ENCODE results near the gene USP24. TPM values are rescaled to one million over a fixed set of nuclear protein-coding genes. Genes with fewer than 3 reads are reported as not detected.

Gene USP24
- total RNA-seq, 1 experiment from 2014 or later = 40.9 TPM

DNA sequence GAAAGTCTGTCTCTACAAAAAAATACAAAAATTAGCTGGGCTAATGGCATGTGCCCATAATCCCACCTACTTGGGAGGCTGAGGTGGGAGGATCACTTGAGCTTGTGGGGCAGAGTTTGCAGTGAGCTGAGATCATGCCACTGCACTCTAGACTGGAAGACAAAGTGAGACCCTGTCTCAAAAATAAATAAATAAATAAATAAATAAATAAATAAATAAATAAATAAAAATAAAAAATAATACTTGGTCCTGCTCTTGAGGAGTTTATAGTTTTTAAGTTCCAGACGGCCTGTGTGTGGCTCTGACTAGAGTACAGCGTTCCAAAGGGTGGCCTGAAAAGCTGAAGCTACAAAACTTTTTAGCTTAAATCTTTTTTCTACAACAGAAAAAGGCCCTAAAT is 140.7 kb downstream of the USP24 start:
- CTCF ChIA-PET = interaction anchor here (1.1 kb wide), 1 partner anchor 69 kb away, joined by 3 read pairs; no protein-coding TSS in a partner anchor
- no peaks in the 10 kb centered on the region for H3K4me1 Mint-ChIP-seq
- POLR2A ChIA-PET = no interaction called here
- no peak overlapping the region for H3K4me3 Mint-ChIP-seq
- TF ChIP-seq EMX1 (CRISPR knock-in tag; IDR thresholded peaks at IDR 0.05) (no peak), HMGA2 (CRISPR knock-in tag; IDR thresholded peaks at IDR 0.05) (peak; percentile 31; the same call in 1 of the 2 replicates)
- TF ChIP-seq, protein P1, sequence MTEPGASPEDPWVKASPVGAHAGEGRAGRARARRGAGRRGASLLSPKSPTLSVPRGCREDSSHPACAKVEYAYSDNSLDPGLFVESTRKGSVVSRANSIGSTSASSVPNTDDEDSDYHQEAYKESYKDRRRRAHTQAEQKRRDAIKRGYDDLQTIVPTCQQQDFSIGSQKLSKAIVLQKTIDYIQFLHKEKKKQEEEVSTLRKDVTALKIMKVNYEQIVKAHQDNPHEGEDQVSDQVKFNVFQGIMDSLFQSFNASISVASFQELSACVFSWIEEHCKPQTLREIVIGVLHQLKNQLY (CRISPR knock-in tag; IDR thresholded peaks at IDR 0.05) = no peak
- ATAC-seq (no peak), DNase-seq (ENCODE audit: low spot score) (no peak)
- no peak overlapping the region for H3K27ac Mint-ChIP-seq
- H3K36me3 Mint-ChIP-seq = peaks cover 65% of the 10 kb centered on the region
- H3K27me3 Mint-ChIP-seq (ENCODE audit: low read depth) = no peaks in the 10 kb centered on the region
- H3K9me3 Mint-ChIP-seq = no peaks in the 10 kb centered on the region

DNA sequence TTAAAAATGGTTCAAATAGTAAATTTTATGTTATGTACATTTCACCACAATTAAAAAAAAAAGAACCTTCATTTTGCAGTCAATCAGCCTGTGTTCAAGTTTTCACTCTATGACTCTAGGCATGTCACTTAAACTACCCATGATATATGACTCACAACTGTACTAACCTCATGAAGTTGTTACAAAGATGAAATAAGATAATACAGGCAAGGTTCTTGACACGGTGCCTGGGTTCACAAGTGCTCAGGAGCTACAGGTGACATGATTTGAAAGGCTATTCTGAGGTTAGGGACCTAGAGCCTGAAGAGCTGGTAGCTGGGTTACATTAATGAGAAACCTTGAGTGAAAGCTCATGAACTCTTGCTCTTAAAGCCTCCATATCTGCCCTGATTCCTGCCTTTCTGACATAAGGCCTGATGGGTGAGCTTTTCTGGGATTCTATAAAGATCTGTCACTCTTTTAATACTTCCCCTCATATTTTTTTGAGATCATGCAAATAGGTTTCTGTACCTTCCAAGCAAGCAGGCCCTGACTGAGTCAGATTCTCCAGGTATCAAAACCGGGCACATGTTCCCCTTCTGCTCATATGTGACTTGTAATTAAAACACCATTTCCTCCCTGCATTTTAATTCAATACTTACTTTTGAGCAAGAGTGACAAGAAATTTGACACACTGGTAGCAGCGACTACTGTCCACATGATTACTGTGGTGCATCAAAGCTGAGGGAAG is 141.8 kb downstream of the USP24 start:
- no peak overlapping the region for H3K27ac Mint-ChIP-seq
- H3K4me3 Mint-ChIP-seq = no peak overlapping the region
- TF ChIP-seq ZNF232 (CRISPR knock-in tag; IDR thresholded peaks at IDR 0.05) = no peak
- TF ChIP-seq, protein P2, sequence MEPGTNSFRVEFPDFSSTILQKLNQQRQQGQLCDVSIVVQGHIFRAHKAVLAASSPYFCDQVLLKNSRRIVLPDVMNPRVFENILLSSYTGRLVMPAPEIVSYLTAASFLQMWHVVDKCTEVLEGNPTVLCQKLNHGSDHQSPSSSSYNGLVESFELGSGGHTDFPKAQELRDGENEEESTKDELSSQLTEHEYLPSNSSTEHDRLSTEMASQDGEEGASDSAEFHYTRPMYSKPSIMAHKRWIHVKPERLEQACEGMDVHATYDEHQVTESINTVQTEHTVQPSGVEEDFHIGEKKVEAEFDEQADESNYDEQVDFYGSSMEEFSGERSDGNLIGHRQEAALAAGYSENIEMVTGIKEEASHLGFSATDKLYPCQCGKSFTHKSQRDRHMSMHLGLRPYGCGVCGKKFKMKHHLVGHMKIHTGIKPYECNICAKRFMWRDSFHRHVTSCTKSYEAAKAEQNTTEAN (CRISPR knock-in tag; IDR thresholded peaks at IDR 0.05) = no peak
- TF ChIP-seq, protein P3, sequence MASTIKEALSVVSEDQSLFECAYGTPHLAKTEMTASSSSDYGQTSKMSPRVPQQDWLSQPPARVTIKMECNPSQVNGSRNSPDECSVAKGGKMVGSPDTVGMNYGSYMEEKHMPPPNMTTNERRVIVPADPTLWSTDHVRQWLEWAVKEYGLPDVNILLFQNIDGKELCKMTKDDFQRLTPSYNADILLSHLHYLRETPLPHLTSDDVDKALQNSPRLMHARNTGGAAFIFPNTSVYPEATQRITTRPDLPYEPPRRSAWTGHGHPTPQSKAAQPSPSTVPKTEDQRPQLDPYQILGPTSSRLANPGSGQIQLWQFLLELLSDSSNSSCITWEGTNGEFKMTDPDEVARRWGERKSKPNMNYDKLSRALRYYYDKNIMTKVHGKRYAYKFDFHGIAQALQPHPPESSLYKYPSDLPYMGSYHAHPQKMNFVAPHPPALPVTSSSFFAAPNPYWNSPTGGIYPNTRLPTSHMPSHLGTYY (CRISPR knock-in tag; IDR thresholded peaks at IDR 0.05) = no peak
- TF ChIP-seq ESRRA (CRISPR knock-in tag; IDR thresholded peaks at IDR 0.05; ENCODE audit: borderline replicate concordance) = no peak
- no peak for TF ChIP-seq ZNF121 (CRISPR knock-in tag; IDR thresholded peaks at IDR 0.05)
- no peak for TF ChIP-seq CBFB (CRISPR knock-in tag; IDR thresholded peaks at IDR 0.05; ENCODE audit: low read depth)
- TF ChIP-seq, protein P4, sequence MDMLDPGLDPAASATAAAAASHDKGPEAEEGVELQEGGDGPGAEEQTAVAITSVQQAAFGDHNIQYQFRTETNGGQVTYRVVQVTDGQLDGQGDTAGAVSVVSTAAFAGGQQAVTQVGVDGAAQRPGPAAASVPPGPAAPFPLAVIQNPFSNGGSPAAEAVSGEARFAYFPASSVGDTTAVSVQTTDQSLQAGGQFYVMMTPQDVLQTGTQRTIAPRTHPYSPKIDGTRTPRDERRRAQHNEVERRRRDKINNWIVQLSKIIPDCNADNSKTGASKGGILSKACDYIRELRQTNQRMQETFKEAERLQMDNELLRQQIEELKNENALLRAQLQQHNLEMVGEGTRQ (CRISPR knock-in tag; IDR thresholded peaks at IDR 0.05) = no peak
- no peak for TF ChIP-seq ZNF423 (CRISPR knock-in tag; IDR thresholded peaks at IDR 0.05)
- TF ChIP-seq, protein P5, sequence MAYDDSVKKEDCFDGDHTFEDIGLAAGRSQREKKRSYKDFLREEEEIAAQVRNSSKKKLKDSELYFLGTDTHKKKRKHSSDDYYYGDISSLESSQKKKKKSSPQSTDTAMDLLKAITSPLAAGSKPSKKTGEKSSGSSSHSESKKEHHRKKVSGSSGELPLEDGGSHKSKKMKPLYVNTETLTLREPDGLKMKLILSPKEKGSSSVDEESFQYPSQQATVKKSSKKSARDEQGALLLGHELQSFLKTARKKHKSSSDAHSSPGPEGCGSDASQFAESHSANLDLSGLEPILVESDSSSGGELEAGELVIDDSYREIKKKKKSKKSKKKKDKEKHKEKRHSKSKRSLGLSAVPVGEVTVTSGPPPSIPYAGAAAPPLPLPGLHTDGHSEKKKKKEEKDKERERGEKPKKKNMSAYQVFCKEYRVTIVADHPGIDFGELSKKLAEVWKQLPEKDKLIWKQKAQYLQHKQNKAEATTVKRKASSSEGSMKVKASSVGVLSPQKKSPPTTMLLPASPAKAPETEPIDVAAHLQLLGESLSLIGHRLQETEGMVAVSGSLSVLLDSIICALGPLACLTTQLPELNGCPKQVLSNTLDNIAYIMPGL (CRISPR knock-in tag; IDR thresholded peaks at IDR 0.05) = no peak
- no peak for TF ChIP-seq E2F5 (CRISPR knock-in tag; IDR thresholded peaks at IDR 0.05)
- H3K4me1 Mint-ChIP-seq = no peaks in the 10 kb centered on the region
- H3K27me3 Mint-ChIP-seq (ENCODE audit: low read depth) = no peaks in the 10 kb centered on the region
- peaks cover 72% of the 10 kb centered on the region for H3K36me3 Mint-ChIP-seq
- no peaks in the 10 kb centered on the region for H3K9me3 Mint-ChIP-seq
- POLR2A ChIA-PET = no interaction called here
- ATAC-seq (no peak), DNase-seq (ENCODE audit: low spot score) (no peak)
- CTCF ChIA-PET = no interaction called here

DNA sequence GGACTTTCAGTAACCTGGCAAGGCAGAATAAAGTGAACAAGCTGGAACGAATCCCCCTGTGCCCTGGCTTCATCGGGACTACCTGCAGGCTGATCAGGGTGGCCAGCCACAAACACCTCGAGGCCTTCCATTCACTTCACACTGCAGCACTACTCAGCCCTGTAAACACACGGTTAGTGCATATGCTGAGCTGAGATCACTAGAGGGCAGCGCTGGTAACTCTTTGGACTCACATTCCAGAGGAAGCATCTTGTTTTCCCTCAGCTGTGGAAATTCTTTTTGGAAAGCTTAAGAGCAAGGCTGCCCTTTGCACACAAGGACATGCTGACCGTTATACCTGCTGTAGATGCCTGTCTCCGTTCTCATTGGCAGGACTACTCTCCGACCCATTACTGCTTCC is 143.7 kb downstream of the USP24 start:
- no peaks in the 10 kb centered on the region for H3K4me1 Mint-ChIP-seq
- H3K27me3 Mint-ChIP-seq (ENCODE audit: low read depth) = no peaks in the 10 kb centered on the region
- no peaks in the 10 kb centered on the region for H3K9me3 Mint-ChIP-seq
- CTCF ChIA-PET = interaction anchor here (0.5 to 1.5 kb wide), 12 partner anchors 8 to 267 kb away, joined by 3 to 9 read pairs (median 3); no protein-coding TSS in a partner anchor
- peaks cover 71% of the 10 kb centered on the region for H3K36me3 Mint-ChIP-seq
- DNase-seq (ENCODE audit: low spot score) = peak; percentile 67
- peak overlapping the region; percentile 71 for H3K27ac Mint-ChIP-seq
- TF ChIP-seq ZNF121 (CRISPR knock-in tag; IDR thresholded peaks at IDR 0.05) (no peak), ZMAT4 (CRISPR knock-in tag; IDR thresholded peaks at IDR 0.05) (no peak), CREM (CRISPR knock-in tag; IDR thresholded peaks at IDR 0.05) (no peak), ATF3 (CRISPR knock-in tag; conservative IDR thresholded peaks at IDR 0.05) (no peak), FOXK1 (CRISPR knock-in tag; IDR thresholded peaks at IDR 0.05) (0 out of 2 replicates have a peak, but pooled peaks have one; percentile 30)
- POLR2A ChIA-PET = no interaction called here
- peak; percentile 98 for ATAC-seq
- H3K4me3 Mint-ChIP-seq = no peak overlapping the region
